AG04450 (cell line): ENCODE measurements around the gene CCDC175. TPM values are rescaled to one million over a fixed set of nuclear protein-coding genes. Genes with fewer than 3 reads are reported as not detected.

Experiments used
- CTCF ChIA-PET: fragments of 300-600, 350-600 bp; formaldehyde crosslinking; extraction: SDS; loops from one replicate; lab custom pipeline; 2022; ENCODE audit warnings: antibody characterized with exemption, inconsistent platforms; lab: Charles Lee
- POLR2A ChIA-PET: fragments of 350-600 bp; formaldehyde crosslinking; extraction: SDS; loops from one replicate; lab custom pipeline; 2021; ENCODE audit warnings: antibody characterized with exemption, inconsistent platforms; lab: Yijun Ruan, JAX
- DNase-seq: peaks from one replicate; pipeline ENCODE4 v3.0.0-alpha.2; 2011; ENCODE audit warnings: low read depth, low spot score
- H3K27ac ChIP-seq: one replicate; pipeline ENCODE4 v1.5.1; 2012; ENCODE audit warnings: low read depth, low read length, control low read depth
- H3K27me3 ChIP-seq: one replicate; pipeline ENCODE4 v1.6.0; 2012; ENCODE audit warnings: low read length; ENCODE audit not compliant: control insufficient read depth, insufficient read depth
- H3K4me3 ChIP-seq: 2 replicates; pipeline ENCODE4 v1.5.1; 2011; ENCODE audit warnings: mild to moderate bottlenecking, low read depth, low read length, control low read depth
- H3K9me3 ChIP-seq: 2 replicates; pipeline ENCODE4 v1.5.1; 2012; ENCODE audit warnings: low read length; ENCODE audit not compliant: control insufficient read depth, insufficient read depth
- CTCF ChIP-seq: IDR thresholded peaks from 2 replicates; pipeline ENCODE4 v1.5.1; 2011; ENCODE audit warnings: low read depth, low read length, control low read depth, inconsistent platforms
- polyA plus RNA-seq: library from polyadenylated mRNA; depleted of rRNA; stranded (reverse); fragments of >200 nt; gene quantifications from 2 replicates; pipeline ENCODE4 v1.2.3, GENCODE V29; 2011

CCDC175 gene
- polyA plus RNA-seq, 1 experiment: not detected

GRCh38 chr14:59570122-59570521, 6.5 kb downstream of the CCDC175 start:
- TF ChIP-seq CTCF: peak; percentile 32
- H3K27me3 ChIP-seq: peaks cover 13% of the 10 kb centered on the region
- no peak overlapping the region for H3K4me3 ChIP-seq
- H3K9me3 ChIP-seq: no peaks in the 10 kb centered on the region
- no peak for DNase-seq
- no peak overlapping the region for H3K27ac ChIP-seq
- ChIA-PET POLR2A (no interaction called here), CTCF (interaction anchor here (0.5 to 7.2 kb wide), 5 partner anchors 10 to 72 kb away, joined by 3 to 54 read pairs (median 4); no protein-coding TSS in a partner anchor)

- no peak for DNase-seq
- TF ChIP-seq CTCF: no peak
- ChIA-PET POLR2A (no interaction called here), CTCF (interaction anchor here (4.0 to 7.2 kb wide), 2 partner anchors 10 to 59 kb away, joined by 28 to 54 read pairs; partner anchors contain the start of gene CCDC175)
- Histone ChIP-seq H3K4me3 (no peak overlapping the region), H3K27me3 (peaks cover 15% of the 10 kb centered on the region), H3K27ac (no peak overlapping the region), H3K9me3 (no peaks in the 10 kb centered on the region)
Observed at GRCh38 chr14:59566725-59567124, 9.9 kb downstream of the CCDC175 start.

GRCh38 chr14:59566296-59566695, 10.3 kb downstream of the CCDC175 start:
- TF ChIP-seq CTCF: no peak
- POLR2A ChIA-PET: interaction anchor here (0.6 kb wide), 1 partner anchor 15 kb away, joined by 10 read pairs; no protein-coding TSS in a partner anchor
- CTCF ChIA-PET: interaction anchor here (4.0 to 7.2 kb wide), 2 partner anchors 11 to 59 kb away, joined by 28 to 54 read pairs; partner anchors contain the start of gene CCDC175

GRCh38 chr14:59565087-59565486, 11.5 kb downstream of the CCDC175 start:
- TF ChIP-seq CTCF: no peak
- ChIA-PET CTCF (interaction anchor here (0.9 to 7.2 kb wide), 3 partner anchors 12 to 58 kb away, joined by 3 to 54 read pairs (median 28); partner anchors contain the start of gene CCDC175), POLR2A (no interaction called here)
- Histone ChIP-seq H3K27ac (no peak overlapping the region), H3K4me3 (no peak overlapping the region), H3K9me3 (no peaks in the 10 kb centered on the region), H3K27me3 (peaks cover 15% of the 10 kb centered on the region)
- DNase-seq: no peak

More at GRCh38 chr14:59566296-59566695, 10.3 kb downstream of the CCDC175 start:
- H3K27me3 ChIP-seq: peaks cover 15% of the 10 kb centered on the region
- H3K27ac ChIP-seq: no peak overlapping the region
- no peak overlapping the region for H3K4me3 ChIP-seq
- no peak for DNase-seq
- no peaks in the 10 kb centered on the region for H3K9me3 ChIP-seq

- Histone ChIP-seq H3K9me3 (no peaks in the 10 kb centered on the region), H3K27me3 (peaks cover 15% of the 10 kb centered on the region), H3K27ac (no peak overlapping the region), H3K4me3 (no peak overlapping the region)
- ChIA-PET POLR2A (no interaction called here), CTCF (interaction anchor here (0.9 to 1.0 kb wide), 2 partner anchors 12 to 57 kb away, joined by 3 read pairs; partner anchors contain the start of gene CCDC175)
- TF ChIP-seq CTCF: no peak
- no peak for DNase-seq
Observed at GRCh38 chr14:59564366-59564765, 12.2 kb downstream of the CCDC175 start.
